Epidermal melanocyte (primary cell): ENCODE data around the gene NTRK3.

Experiments used
- DNase-seq: peaks from one replicate; pipeline ENCODE4 v3.0.0; 2011; ENCODE audit warnings: low spot score; ENCODE audit not compliant: insufficient read length

The NTRK3 gene

DNA sequence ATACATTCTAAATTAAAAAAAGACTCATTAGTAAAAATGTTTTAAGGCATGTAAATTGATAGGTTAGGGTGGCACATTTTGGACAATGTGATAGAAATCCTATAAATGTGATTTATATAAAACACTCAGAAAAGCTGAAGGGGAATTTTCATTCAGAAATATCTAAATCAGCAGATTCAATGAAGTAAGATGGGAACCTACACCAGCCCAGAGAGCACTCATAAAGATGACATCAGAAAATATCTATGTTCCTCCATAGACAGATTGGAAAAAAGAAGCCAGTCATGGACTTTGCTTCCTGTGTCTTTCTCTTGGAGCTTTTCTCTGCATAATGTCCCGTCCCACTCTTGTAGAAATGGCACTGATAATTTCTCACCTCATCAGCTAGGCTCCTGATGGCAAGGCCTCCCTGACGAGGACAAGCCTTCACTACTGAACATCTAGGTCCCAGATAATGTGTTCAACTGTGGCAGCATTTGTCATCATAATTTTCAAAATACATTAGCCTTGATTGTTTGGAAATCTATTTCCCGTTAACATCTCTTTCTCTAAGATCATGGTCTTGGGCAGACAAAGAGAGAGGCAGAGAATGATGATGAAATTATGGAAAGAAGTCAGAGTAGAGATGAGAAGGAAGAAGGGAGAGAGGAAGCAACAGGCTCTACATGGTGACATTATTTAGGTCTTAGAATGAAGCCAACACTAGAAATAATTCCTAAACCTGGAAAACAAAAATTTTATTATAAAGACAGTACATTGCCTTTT lies 354.4 kb downstream of the NTRK3 start:
- no peak for DNase-seq

DNA sequence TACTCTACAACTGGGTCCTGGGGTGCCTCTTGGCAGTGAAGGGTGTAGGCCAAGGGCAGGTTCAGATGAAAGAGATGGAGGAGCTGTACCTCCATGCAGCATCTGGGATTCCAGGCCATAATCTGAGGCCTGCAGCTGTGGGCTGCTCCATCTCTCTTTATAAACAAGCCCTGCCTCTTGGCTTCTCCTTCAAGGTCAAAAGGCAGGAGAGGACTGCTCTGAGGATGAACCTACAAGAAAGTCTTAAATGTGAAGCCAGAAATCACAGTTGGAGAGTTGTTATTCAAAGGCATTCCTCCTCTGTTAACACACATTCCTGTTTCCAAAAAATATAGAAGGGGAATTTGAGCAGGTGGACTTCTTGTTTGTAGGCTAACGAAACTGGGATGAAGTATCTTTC lies 355.5 kb downstream of the NTRK3 start:
- DNase-seq, result no peak

DNA sequence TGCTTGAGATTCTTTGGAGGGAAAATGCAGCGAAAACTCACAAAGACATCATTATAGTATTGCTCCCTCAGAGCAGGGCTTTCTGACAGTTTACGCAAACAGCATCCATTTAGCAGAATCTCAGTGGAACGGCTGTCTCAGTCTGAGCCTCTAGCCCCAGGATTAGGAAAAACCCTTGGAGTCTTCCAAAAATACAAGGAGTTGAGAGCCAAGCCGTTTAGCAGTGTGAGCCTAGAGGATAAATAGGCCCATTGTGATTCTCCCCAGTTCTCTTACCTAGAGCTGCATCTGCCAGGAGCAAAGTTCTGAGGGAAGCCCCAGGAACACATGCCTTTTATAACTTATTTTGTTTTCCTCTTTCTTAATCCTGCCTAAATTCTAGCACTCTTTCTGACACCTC lies 359.6 kb downstream of the NTRK3 start:
- no peak for DNase-seq

DNA sequence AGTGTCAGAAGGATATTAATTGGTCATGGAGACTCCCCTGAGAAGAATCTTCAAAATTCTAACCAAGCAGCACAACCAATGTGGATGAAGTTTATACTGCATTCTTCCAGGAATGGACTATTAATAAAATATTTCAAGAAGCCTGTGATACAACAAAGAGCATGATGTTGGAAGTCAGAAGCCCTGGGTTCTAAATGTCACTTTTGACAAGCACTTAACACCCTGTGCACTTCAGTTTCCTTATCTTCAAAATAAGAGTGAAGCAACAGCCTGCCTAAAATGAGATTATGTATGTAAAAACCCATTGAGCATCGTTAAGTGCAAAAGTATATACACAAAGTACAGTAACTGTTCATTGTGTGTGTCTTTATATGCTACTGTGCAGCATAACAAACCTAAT lies 369.4 kb downstream of the NTRK3 start:
- no peak for DNase-seq

DNA sequence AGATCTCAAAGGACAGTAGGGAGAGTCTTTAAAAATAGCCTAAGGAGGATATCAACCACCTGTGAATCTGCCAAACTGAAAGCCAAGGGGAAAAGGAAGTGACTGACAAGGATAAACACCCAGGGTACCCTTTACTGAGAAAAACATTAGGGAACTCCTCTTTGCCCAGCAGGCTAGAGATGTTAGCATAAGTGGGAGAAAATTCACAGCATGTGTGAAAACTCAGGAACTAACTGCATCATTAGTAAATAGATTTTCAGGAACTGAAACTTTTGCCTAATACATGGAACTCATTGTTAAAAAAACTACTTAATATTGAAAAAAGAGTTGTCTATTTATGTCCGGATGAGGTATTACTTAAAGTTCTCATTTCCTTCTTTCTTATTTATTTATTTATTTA lies 375.5 kb downstream of the NTRK3 start:
- DNase-seq, result no peak

DNA sequence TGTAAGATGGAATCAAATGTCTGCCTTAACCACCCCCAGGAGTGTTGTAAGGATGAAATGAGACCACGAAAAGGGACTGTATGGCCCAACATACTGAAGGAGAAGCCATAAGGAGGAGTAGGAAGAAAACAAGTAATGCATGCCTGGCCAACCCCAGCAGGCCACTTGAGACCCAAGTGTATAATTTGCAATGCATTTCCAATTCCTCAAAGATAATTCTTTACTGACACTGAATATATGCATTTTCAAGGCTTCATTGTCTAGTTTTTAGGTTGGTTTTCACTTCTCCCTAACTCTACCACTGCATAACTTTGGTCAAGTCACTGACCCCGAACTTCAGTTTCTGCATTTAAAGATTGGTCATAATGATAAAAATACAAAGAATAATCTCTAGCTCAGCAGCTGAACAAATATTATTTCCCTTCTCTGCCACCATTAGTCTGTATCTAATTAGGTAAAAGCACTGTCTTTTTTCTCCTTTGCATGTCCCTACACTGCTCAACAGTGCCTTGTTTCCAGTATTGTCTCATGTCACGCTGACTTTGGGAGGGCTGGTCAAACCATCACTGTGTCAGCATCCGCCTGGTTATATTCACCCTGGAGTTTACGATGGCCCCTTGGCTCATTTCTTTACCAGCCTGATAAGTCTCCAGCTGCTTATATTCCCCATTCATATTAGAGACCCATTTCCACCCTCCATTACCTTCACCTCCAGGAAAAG lies 378.6 kb downstream of the NTRK3 start:
- DNase-seq, result no peak

DNA sequence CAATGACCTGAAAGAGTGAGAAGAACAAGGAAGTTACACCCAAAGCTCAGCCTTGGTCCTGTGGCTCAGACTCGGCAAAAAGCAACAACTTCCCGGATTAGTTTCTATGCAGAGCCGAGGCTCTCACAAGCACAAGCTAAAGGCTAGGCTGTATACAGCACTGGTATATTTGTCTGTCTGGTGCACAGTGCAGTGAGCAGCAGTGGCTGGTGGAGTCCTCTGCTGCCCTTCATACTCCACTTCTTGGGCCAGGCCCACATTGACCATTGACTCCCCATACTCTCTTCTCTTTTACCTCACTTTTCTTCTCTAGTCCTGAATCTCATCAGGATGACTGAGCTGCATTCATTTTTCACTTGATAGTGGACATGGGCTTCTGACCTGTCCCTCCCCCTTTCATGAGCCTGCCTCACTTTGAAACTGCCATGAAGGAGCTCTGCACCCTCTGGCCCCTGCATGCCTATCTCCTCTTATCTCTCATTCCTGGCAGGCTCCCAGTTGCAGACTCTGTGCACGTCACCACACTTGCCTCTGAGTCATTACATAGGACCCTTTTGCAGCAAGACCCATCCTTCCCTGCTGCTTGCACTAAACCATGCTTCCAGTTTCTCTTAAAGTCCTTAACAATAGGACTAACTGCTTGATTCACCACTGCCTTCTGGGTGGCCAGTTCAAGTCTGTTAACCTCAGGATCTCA lies 379.3 kb downstream of the NTRK3 start:
- no peak for DNase-seq

DNA sequence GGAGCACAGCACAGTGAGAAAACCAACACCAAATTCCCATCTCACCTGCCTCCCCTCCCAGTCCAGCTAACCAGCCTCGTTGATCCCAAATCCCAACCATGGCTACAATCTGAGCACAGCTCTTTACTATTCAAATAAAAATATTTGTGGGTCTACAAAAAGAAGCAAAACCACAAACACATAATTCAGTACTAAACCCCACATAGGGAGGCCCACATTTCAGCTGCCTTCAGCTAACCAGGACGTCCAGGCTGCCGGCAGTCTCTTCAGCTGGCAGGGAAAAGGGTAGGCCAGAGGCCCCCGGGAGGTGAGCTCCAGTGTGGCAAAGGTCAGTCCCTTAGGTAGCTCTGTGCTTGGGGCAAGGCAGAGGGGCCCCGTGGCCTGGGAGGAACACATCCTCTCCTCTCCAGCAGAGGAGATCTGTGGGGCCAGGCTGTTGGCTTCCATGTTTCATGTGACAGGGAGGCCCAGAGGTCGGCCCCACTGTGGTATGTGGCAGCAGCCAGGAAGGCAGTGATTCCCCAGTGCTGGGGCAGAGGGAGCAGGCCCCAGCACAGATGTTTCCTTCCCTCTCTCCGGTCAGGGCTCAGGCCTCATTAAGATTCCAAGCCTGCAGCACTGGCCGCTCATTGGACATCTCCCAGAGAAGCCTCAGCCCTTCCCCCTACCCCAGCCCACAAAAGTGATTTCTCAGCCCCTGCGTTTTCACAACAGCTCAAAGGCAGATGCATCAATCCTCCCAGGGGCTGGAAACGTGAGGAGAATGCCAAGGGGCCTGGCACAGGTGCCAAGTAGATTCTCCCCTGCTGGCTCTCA lies 381.4 kb downstream of the NTRK3 start:
- no peak for DNase-seq

DNA sequence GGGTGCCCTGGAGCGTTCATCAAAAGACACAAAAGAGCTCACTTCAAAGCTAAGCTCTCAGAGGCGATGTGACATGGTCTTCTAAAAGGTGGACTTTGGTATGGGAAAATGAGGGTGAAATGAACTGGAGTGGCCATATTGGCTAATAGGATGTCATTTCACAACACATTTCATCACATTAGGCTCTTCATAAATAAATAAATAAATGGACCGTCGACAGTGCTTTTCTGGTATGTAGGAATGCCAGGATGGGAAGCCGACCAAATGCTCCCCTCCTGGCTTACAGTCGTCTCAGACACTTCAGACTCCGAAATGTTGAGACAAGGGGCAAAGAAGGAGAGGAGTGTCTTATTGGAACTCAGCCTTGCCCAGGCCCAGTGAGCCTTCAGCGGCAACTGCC lies 383.0 kb downstream of the NTRK3 start:
- no peak for DNase-seq

DNA sequence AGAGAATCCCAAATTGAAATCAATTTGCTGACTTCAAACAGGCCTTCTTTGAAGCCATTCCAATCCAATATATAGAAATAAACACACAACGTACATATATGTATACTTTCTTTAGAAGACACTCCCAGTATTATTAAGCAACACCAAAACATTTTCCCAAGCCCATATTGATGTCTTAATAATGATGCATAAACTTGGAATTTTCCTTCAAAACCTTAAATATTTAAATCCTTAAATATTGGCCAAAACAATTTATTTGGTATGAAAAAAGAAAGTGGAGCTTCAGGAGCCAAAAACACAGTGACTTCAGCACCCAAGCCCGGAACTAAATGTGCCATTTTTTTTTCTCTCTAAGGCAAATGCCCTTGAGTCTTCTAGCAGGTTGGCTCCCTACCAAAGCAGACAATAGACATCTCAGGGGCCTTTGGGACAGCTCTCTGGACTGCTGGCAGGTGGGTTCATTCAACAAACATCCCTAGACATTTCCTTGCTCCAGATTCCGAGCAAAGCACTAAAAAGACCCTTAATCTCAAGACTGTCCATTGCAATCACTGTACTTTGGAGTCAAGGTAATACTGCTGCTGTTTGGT lies 384.7 kb downstream of the NTRK3 start:
- DNase-seq, result no peak

DNA sequence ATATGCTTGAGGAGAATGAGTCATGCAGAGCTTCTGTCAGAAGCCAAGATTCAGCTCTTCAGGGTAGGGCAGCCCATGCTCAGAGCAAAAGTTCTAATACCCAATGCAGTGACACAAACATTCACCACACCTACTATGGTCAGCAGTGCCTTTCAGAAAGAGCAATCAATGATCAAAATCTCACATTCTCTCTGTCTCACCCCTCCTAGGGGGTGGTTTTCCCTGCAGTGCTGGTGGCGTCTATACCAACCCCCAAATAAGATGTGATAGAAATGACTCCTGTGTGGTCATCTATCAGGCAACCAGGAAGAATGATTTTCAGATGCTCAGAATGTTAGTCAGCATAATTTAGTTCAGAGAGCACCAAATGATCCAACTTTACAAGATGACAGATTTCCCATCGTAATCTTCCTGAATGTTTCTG lies 385.3 kb downstream of the NTRK3 start:
- no peak for DNase-seq

DNA sequence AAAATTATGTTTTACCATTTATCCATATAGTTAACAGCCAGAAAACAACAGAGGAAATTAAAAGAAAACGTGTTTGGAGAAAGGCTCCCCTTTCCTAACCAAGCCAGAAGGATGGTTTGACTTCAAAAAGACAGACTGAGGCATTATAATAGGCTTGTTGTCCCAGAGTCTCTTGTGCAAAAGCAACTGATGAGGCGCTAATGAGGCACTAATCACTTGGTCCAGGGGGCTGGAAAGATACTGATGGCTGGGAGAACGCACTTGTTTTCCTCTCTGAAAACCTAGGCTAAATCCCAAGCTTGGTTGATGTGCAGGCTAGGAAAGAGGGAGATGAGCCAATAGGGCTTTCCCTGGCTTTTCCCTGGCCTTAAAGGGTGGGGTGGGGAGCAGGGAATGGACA lies 389.6 kb downstream of the NTRK3 start:
- no peak for DNase-seq

DNA sequence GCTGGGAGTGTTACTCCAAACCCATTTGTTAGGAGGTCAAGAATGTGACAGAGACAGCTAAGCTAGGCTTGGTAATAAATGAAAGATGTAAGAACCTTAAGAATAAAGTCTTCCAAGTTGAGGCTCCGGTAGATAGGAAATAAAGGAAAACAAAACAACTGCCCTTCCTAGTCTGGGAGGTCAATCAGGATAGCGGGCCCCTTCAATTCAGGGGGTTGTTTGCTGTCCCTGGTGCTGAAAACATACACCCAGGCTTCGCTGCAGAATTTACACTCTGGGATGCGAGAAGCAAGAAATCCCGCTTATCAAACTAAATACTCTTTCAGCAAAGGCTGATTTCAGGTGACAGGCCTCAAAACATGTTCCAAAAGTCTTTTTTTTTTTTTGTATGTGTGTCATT lies 393.4 kb downstream of the NTRK3 start:
- no peak for DNase-seq

DNA sequence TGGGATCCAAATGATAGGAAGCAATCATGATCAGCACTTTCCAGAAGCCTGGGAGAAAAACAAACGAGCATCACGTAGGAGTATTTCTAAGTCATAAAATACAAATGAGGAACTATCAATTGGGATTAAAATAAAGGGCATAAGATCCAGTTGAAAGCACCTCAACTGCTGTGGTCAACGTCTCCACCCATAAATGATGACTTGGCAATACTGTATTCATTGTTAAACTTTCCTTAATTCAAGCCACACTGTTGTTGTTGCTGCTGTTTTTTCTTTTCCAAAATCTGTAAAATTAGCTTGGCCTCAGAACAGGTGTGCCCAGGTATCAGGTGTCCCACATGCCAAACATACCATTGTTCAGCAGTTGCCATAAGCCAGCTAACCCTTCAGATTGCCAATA lies 395.8 kb downstream of the NTRK3 start:
- DNase-seq, result no peak

DNA sequence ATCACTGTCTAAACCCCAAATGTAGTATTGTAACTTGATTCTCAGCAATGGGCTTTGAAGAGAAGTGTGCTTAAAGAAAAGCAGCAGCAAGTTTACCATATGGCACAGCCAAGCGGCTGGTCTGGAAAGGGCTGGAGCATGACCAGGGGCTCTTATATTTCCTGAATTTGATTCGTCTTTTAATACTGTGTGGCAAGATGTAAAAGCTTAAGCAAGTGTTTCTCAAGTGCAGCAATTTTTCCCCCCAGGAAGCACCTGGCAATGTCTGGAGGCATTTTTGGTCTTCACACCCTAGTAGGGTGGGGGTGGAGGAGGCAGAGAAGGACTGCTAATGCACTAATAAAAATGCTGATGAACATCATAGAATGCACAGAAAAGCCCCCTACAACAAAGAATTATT lies 397.9 kb downstream of the NTRK3 start:
- DNase-seq, result no peak

DNA sequence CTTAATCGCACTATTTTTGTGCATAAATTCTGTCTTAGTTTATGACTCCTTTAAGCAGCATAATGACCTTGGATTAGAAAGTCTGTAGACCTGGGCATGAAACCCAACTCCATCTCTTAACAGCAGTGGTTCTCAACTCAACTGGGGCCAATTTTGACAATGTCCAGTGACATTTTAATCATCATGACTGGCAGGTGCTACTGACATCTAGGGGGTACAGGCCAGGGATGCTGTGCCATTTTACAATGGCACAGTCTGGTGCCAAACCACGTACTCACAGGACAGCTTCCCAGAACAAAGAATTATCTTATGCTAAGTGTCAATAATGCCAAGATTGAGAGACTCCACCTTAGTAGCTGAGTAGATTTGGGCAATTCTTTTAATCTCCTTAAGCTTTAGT lies 405.0 kb downstream of the NTRK3 start:
- no peak for DNase-seq

DNA sequence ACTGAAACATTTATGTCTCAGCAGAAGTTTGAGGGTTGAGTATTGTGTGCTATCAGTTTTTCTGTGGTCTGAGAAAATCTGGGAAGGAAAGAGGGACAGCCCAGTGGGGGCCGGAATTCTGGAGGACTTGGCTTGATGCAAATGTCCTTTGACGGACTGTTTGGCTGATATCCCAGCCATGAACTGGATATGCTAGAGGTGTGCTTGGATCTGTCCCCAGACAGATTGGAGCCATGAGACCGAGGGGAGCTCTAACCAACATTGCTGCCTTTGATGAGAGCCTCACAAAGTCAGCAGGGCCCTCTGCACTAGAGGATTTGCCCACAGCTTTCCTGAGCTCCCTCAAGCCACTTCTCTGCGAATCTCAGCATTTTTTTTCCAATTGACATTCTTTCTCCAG lies 405.6 kb downstream of the NTRK3 start:
- DNase-seq, result no peak

DNA sequence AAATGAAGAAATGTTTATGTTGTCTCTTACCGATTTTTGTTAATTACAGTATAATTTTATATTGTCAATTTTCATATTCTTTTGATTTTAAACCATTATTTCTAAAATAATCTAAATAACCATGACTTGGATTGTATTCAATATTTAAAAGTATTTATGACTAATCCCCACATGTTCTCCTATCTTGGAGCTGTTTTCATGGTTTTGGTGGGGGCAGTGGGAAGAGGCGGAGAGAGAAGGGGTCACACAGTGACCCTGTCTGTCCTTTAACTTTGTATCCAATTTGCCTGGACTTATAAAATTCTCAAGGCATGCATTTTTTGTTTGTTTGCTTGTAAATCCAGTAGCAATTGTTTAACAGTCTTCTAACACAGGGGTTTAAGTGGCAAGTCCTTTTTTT lies 407.4 kb downstream of the NTRK3 start:
- DNase-seq, result no peak

DNA sequence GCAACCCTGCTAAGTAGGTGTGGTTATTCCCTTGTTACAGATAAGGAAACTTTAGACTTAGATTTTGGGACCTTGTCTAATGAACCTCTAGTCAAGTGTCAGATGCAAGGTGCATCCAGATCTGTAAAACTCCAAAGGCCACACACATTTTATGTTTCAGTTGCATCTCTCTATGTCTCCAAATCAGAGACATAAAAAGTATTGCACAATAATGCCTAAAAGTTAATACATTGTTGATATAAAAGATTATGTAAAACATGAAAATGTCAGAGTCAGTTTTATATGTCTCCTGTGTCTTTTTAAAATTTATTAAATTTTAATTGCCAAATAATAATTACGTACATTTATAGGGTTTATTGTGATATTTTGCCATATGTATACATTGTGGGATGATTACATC lies 408.5 kb downstream of the NTRK3 start:
- DNase-seq, result no peak

DNA sequence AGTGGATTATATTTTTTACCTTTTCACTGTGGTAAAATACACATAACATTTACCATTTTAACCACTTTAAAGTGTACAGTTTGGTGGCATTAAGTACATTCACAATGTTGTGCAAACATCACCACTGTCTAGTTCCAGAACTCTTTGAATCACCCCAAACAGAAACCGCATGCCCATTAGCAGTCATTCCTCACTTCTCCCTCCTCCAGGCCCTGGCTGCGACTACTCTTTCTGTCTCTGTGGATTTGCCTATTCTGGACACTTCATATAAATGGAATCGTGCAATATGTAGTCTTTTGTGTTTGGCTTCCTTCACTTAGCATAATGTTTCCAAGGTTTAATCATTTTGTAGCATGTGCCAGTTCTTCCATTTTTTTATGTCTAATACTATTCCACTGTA lies 409.8 kb downstream of the NTRK3 start:
- no peak for DNase-seq

DNA sequence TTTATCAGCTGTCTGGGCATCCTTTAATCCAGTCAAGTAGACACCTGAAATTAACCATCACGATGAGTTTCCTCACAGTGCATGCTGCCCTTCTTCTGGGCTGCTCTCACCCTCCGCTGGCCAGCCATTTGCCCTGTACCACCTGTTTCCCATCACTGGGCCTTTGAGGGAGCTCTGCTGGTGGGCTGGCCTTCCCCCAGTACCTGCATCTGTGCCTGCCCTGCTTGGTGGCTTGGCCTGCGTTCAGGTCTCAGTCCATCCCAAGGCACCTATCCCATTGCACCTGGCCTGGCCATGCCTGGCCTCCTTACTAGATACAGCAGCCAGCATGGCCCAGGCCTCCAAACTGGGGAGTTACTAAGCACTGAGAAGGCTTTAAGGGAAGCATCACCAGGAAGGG lies 413.2 kb downstream of the NTRK3 start:
- DNase-seq, result no peak
